Measurements from ENCODE around the gene PKIG.

DNA sequence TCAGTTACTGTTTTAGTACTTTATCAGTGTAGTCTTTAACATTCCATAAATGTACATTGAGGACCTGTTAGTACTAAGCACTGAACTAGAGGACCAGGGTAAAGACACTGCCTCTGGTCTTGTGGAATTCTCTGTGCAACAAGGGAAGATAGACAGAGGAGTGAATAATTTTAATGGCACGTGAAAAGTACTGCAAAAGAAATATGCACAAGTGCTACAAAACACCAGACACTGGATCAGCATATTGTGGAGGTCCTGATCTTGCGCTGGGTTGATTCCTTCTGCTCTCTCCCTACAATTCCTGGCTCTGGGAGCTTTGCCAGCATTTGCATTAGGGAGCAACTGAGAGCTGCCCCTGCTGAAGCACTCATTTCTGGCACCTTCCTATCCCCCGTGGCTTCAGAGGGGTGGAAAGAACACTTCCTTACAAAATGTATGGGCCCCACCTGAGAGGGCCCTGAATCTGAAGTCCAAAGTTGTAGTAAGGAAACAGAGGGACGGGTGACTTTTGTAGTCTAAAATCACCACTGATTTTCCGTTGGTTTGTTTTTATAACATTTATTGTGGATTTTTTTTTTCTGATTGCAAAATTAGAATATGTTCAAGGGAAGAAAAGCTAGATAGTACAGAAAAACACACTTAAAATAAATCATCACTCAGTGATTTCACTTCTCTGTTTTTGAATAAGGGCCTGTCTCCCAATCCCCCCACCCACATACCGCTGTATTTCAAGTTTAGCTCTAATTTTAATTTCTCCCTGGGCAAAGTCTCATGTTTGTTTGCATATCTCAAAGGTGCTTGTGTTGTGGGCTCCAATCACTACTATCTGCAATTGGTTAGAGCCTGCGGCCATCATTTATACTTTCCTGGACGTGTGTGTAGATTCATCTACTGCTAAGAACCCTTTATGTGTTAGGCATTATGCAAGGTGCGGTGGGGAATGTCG is 4.9 kb downstream of the PKIG start:
- no peak for TF ChIP-seq EZH2 (IDR thresholded peaks at IDR 0.05; ENCODE audit: borderline replicate concordance, low read depth, low read length, poor library complexity, severe bottlenecking)
- TF ChIP-seq CTCF (conservative IDR thresholded peaks at IDR 0.05; ENCODE audit: low read depth, low read length): no peak

Data from A673 (cell line).